ENCODE results near the gene AUTS2. TPM values are rescaled to one million over a fixed set of nuclear protein-coding genes. Genes with fewer than 3 reads are reported as not detected.
A peak's percentile ranks its signal among the peaks of the same experiment; 100 is the strongest.

The AUTS2 gene
- total RNA-seq, 3 donors from 2014 or later, result 31.2 to 67.6 (median 36.5) TPM

GRCh38 chr7:70659263-70659662 is 1061.0 kb downstream of the AUTS2 start:
- DNase-seq, result no peak
- Histone ChIP-seq H3K4me3 (no peak overlapping the region), H3K36me3 (ENCODE audit: low read depth) (no peaks in the 10 kb centered on the region), H3K4me1 (ENCODE audit: low read depth) (peaks cover 5% of the 10 kb centered on the region), H3K9me3 (no peaks in the 10 kb centered on the region)
- intact Hi-C loops (cut with DNase I, micrococcal nuclease), result no loop called here
- TF ChIP-seq CTCF (IDR thresholded peaks at IDR 0.05), result no peak
- ATAC-seq, result no peak

GRCh38 chr7:70660154-70660818 is 1062.0 kb downstream of the AUTS2 start:
- Histone ChIP-seq H3K9me3 (no peaks in the 10 kb centered on the region), H3K36me3 (ENCODE audit: low read depth) (no peaks in the 10 kb centered on the region), H3K4me1 (ENCODE audit: low read depth) (peaks cover 5% of the 10 kb centered on the region), H3K4me3 (no peak overlapping the region)
- no peak for TF ChIP-seq CTCF (IDR thresholded peaks at IDR 0.05)
- DNase-seq (peak in 2 of 3 donors; percentile 45 to 48), ATAC-seq (peak; percentile 66)
- intact Hi-C loops (cut with DNase I, micrococcal nuclease), result no loop called here

- ATAC-seq, result peak; percentile 56
- Histone ChIP-seq H3K9me3 (no peaks in the 10 kb centered on the region), H3K4me3 (no peak overlapping the region), H3K4me1 (ENCODE audit: low read depth) (peaks cover 5% of the 10 kb centered on the region), H3K36me3 (ENCODE audit: low read depth) (no peaks in the 10 kb centered on the region)
- intact Hi-C loops (cut with DNase I, micrococcal nuclease), result no loop called here
- no peak for DNase-seq
- no peak for TF ChIP-seq CTCF (IDR thresholded peaks at IDR 0.05)
Observed at GRCh38 chr7:70660819-70661191, 1062.5 kb downstream of the AUTS2 start.

- H3K36me3 ChIP-seq (ENCODE audit: low read depth), result no peaks in the 10 kb centered on the region
- intact Hi-C loops (cut with DNase I, micrococcal nuclease), result no loop called here
- ATAC-seq, result no peak
- no peak for DNase-seq
- peaks cover 5% of the 10 kb centered on the region for H3K4me1 ChIP-seq (ENCODE audit: low read depth)
- no peak overlapping the region for H3K4me3 ChIP-seq
- H3K9me3 ChIP-seq, result no peaks in the 10 kb centered on the region
- TF ChIP-seq CTCF (IDR thresholded peaks at IDR 0.05), result no peak
Observed at GRCh38 chr7:70663680-70664079, 1065.4 kb downstream of the AUTS2 start.

GRCh38 chr7:70665997-70666396 is 1067.7 kb downstream of the AUTS2 start:
- Histone ChIP-seq H3K36me3 (ENCODE audit: low read depth) (no peaks in the 10 kb centered on the region), H3K9me3 (no peaks in the 10 kb centered on the region), H3K4me1 (ENCODE audit: low read depth) (no peaks in the 10 kb centered on the region), H3K4me3 (no peak overlapping the region)
- intact Hi-C loops (cut with DNase I, micrococcal nuclease), result no loop called here
- TF ChIP-seq CTCF (IDR thresholded peaks at IDR 0.05), result no peak
- DNase-seq (no peak), ATAC-seq (no peak)

- intact Hi-C loops (cut with DNase I, micrococcal nuclease), result no loop called here
- Histone ChIP-seq H3K4me1 (ENCODE audit: low read depth) (no peaks in the 10 kb centered on the region), H3K9me3 (no peaks in the 10 kb centered on the region), H3K36me3 (ENCODE audit: low read depth) (no peaks in the 10 kb centered on the region), H3K4me3 (no peak overlapping the region)
- no peak for ATAC-seq
- no peak for TF ChIP-seq CTCF (IDR thresholded peaks at IDR 0.05)
- no peak for DNase-seq
Observed at GRCh38 chr7:70667406-70667805, 1069.1 kb downstream of the AUTS2 start.
